ENCODE measurements around the gene MICAL3.

DNA sequence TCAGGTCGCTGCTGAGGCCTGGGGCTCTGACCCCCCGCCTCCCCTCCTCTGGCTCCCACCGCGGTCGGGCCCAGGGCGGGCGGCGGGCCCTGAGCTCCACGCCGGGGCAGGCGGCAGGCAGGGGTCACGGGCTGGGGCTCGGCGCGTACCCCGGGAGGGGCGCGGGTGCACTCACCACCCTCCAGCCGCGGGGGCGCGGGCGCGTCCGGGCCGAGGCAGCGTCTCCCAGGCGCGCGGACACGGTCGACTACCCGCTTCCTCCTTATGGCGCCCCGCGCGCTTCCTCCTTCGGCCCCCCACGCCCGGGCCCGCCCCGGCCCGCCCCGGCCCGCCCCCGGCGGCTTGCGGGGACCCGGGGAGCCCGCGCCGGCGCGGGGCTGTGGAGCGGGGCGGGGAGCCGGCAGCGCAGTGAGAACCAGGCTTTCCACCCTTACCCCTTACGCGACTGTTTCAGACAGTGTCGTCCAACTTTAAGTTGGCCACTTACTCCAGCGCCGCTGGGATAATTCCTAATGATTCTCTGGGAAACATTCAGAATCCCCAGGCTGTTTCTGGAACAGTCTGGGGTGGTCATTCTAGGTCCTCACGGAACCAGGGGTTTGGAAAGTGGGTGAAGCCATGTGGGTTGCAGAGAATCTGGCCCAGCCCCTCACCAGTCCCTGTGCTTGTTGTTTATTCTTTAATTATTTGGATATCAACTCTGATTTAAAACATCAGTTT is 250.0 kb downstream of the MICAL3 start, which contains the start of gene BID:
- TF ChIP-seq EZH2 (IDR thresholded peaks at IDR 0.05) = no peak
- no peak for TF ChIP-seq POLR2AphosphoS5 (IDR thresholded peaks at IDR 0.05; ENCODE audit: borderline replicate concordance, low read depth, low read length)
- no peak for TF ChIP-seq FOXP2 (optimal IDR thresholded peaks at IDR 0.05; ENCODE audit: control extremely low read depth, extremely low read length, insufficient read depth)
